ENCODE results near the gene ERMARD.

Gene ERMARD

DNA sequence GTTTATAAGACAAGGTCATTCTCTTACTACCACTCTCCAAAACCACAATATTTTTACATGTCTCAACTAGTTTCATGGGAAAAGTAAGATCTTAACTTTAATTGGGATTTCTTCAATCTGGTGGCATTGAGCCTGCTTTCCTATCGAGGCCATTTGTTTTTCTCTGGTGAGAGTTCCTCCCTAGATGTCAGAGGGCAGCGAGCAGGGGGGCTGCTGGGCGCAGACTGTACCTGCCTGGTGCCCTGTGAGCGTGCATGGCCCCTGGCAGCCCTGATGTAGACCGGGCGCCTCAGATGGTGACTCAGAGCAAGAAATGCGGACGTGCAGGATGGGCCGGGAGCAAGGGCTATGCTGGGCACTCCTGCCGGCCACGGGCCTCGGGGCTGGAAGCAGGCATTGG, 27.2 kb downstream of the ERMARD start:
- Histone ChIP-seq H3K27me3 (ENCODE audit: low read depth, low read length) (no peaks in the 10 kb centered on the region), H4K20me1 (ENCODE audit: insufficient read depth, low read length) (no peaks in the 10 kb centered on the region), H3K9ac (ENCODE audit: low read length) (no peak overlapping the region), H3K79me2 (ENCODE audit: low read length) (no peaks in the 10 kb centered on the region), H3K4me1 (ENCODE audit: low read length) (no peaks in the 10 kb centered on the region), H3K27ac (ENCODE audit: low read length) (no peak overlapping the region), H2AFZ (ENCODE audit: low read depth, low read length) (no peak overlapping the region), H3K4me2 (ENCODE audit: low read length) (no peak overlapping the region), H3K9me3 (ENCODE audit: insufficient read depth, low read length) (no peaks in the 10 kb centered on the region), H3K36me3 (replicated peaks; ENCODE audit: low read depth, low read length) (no peaks in the 10 kb centered on the region), H3K4me3 (ENCODE audit: low read length) (no peak overlapping the region)
- TF ChIP-seq, protein P1, sequence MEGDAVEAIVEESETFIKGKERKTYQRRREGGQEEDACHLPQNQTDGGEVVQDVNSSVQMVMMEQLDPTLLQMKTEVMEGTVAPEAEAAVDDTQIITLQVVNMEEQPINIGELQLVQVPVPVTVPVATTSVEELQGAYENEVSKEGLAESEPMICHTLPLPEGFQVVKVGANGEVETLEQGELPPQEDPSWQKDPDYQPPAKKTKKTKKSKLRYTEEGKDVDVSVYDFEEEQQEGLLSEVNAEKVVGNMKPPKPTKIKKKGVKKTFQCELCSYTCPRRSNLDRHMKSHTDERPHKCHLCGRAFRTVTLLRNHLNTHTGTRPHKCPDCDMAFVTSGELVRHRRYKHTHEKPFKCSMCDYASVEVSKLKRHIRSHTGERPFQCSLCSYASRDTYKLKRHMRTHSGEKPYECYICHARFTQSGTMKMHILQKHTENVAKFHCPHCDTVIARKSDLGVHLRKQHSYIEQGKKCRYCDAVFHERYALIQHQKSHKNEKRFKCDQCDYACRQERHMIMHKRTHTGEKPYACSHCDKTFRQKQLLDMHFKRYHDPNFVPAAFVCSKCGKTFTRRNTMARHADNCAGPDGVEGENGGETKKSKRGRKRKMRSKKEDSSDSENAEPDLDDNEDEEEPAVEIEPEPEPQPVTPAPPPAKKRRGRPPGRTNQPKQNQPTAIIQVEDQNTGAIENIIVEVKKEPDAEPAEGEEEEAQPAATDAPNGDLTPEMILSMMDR (IDR thresholded peaks at IDR 0.05; ENCODE audit: low read depth, low read length) = no peak
- TF ChIP-seq EZH2phosphoT487 (IDR thresholded peaks at IDR 0.05; ENCODE audit: low read depth) = no peak

DNA sequence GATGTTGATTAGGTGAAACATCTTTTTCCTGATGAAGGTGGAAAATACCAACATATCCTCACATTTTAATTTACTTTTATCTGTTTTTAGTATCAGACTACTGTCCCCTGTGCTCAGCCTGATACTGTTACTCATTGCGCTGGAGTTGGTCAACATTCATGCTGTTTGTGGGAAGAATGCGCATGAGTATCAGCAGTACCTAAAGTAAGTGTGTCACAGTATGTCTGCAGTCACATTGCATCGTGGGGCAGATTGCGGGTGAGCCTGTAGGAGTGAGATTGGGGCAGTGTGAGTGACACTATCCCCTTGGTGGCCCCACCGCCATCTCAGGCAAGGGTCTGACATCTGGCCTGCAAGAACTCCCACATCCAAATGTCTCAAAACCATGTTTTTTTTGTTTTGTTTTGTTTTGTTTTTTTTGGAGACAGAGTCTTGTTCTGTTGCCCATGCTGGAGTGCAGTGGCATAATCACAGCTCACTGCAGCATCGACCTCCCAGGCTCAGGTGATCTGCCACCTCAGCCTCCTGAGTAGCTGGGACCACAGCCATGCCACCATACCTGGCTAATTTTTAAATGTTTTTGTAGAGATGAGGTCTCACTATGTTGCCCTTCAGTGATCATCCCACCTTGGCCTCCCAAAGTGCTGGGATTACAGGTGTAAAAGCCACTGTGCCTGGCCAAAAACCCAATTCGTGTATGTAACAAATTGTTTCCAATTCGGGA, 27.8 kb downstream of the ERMARD start:
- no peaks in the 10 kb centered on the region for H3K9me3 ChIP-seq (ENCODE audit: insufficient read depth, low read length)
- no peak overlapping the region for H3K27ac ChIP-seq (ENCODE audit: low read length)
- no peaks in the 10 kb centered on the region for H3K27me3 ChIP-seq (ENCODE audit: low read depth, low read length)
- H3K4me3 ChIP-seq (ENCODE audit: low read length) = no peak overlapping the region
- no peak overlapping the region for H3K9ac ChIP-seq (ENCODE audit: low read length)
- no peak overlapping the region for H2AFZ ChIP-seq (ENCODE audit: low read depth, low read length)
- no peaks in the 10 kb centered on the region for H3K36me3 ChIP-seq (replicated peaks; ENCODE audit: low read depth, low read length)
- no peak overlapping the region for H3K4me2 ChIP-seq (ENCODE audit: low read length)
- no peaks in the 10 kb centered on the region for H3K4me1 ChIP-seq (ENCODE audit: low read length)
- H4K20me1 ChIP-seq (ENCODE audit: insufficient read depth, low read length) = no peaks in the 10 kb centered on the region
- no peaks in the 10 kb centered on the region for H3K79me2 ChIP-seq (ENCODE audit: low read length)
- no peak for TF ChIP-seq EZH2phosphoT487 (IDR thresholded peaks at IDR 0.05; ENCODE audit: low read depth)
- TF ChIP-seq, protein P1 (IDR thresholded peaks at IDR 0.05; ENCODE audit: low read depth, low read length) = no peak

GRCh38 chr6:169779896-169780295, 28.5 kb downstream of the ERMARD start:
- H3K9me3 ChIP-seq (ENCODE audit: insufficient read depth, low read length) = no peaks in the 10 kb centered on the region
- H3K79me2 ChIP-seq (ENCODE audit: low read length) = no peaks in the 10 kb centered on the region
- no peak overlapping the region for H3K4me2 ChIP-seq (ENCODE audit: low read length)
- no peak overlapping the region for H3K9ac ChIP-seq (ENCODE audit: low read length)
- H2AFZ ChIP-seq (ENCODE audit: low read depth, low read length) = no peak overlapping the region
- no peak overlapping the region for H3K4me3 ChIP-seq (ENCODE audit: low read length)
- H4K20me1 ChIP-seq (ENCODE audit: insufficient read depth, low read length) = no peaks in the 10 kb centered on the region
- no peaks in the 10 kb centered on the region for H3K27me3 ChIP-seq (ENCODE audit: low read depth, low read length)
- no peak overlapping the region for H3K27ac ChIP-seq (ENCODE audit: low read length)
- no peaks in the 10 kb centered on the region for H3K4me1 ChIP-seq (ENCODE audit: low read length)
- H3K36me3 ChIP-seq (replicated peaks; ENCODE audit: low read depth, low read length) = no peaks in the 10 kb centered on the region
- TF ChIP-seq, protein P1 (IDR thresholded peaks at IDR 0.05; ENCODE audit: low read depth, low read length) = no peak
- TF ChIP-seq EZH2phosphoT487 (IDR thresholded peaks at IDR 0.05; ENCODE audit: low read depth) = no peak

GRCh38 chr6:169780571-169781091, 29.2 kb downstream of the ERMARD start:
- TF ChIP-seq EZH2phosphoT487 (IDR thresholded peaks at IDR 0.05; ENCODE audit: low read depth) = no peak
- TF ChIP-seq, protein P1 (IDR thresholded peaks at IDR 0.05; ENCODE audit: low read depth, low read length) = no peak

More at GRCh38 chr6:169780571-169781091, 29.2 kb downstream of the ERMARD start:
- Histone ChIP-seq H3K36me3 (replicated peaks; ENCODE audit: low read depth, low read length) (no peaks in the 10 kb centered on the region), H3K79me2 (ENCODE audit: low read length) (no peaks in the 10 kb centered on the region), H3K4me1 (ENCODE audit: low read length) (no peaks in the 10 kb centered on the region), H2AFZ (ENCODE audit: low read depth, low read length) (no peak overlapping the region), H3K4me2 (ENCODE audit: low read length) (no peak overlapping the region), H3K27ac (ENCODE audit: low read length) (no peak overlapping the region), H3K4me3 (ENCODE audit: low read length) (no peak overlapping the region), H4K20me1 (ENCODE audit: insufficient read depth, low read length) (no peaks in the 10 kb centered on the region), H3K27me3 (ENCODE audit: low read depth, low read length) (no peaks in the 10 kb centered on the region), H3K9ac (ENCODE audit: low read length) (no peak overlapping the region), H3K9me3 (ENCODE audit: insufficient read depth, low read length) (no peaks in the 10 kb centered on the region)

All from OCI-LY3 (cell line).